Peyer's patch (tissue), 4 donors: ENCODE results near the gene KPNA3.

Experiments
- CTCF ChIP-seq, 6 experiments: fragments of 450-650 bp in 4 of 6; fragments of 200-600 bp in 2 of 6; sonication (generic) in 1 of 6; IDR thresholded peaks; one replicate each; pipeline ENCODE4 v1.5.1; 2017 to 2019; ENCODE audit warnings: antibody characterized with exemption in 6 of 6, mild to moderate bottlenecking in 3 of 6, moderate library complexity in 1 of 6
- POLR2A ChIP-seq, 2 donors: fragments of 450-650 bp; IDR thresholded peaks; one replicate each; pipeline ENCODE4 v1.5.1; 2017; ENCODE audit warnings: antibody characterized with exemption in 2 of 2, mild to moderate bottlenecking in 2 of 2, moderate library complexity in 2 of 2

- TF ChIP-seq CTCF (IDR thresholded peaks at IDR 0.05) (no peak), POLR2A (IDR thresholded peaks at IDR 0.05) (no peak)
Observed at GRCh38 chr13:49653478-49653877, 139.0 kb downstream of the KPNA3 start.
